GM21528 (cell line): Measurements from ENCODE around the gene SMARCA1.

ENCODE experiments used
- ATAC-seq: cut with Tn5 transposase; IDR thresholded peaks from one replicate; pipeline ENCODE4 v1.9.1; 2021; ENCODE audit warnings: mild to moderate bottlenecking, moderate library complexity; ENCODE audit not compliant: unreplicated experiment, low FRiP score

The SMARCA1 gene

DNA sequence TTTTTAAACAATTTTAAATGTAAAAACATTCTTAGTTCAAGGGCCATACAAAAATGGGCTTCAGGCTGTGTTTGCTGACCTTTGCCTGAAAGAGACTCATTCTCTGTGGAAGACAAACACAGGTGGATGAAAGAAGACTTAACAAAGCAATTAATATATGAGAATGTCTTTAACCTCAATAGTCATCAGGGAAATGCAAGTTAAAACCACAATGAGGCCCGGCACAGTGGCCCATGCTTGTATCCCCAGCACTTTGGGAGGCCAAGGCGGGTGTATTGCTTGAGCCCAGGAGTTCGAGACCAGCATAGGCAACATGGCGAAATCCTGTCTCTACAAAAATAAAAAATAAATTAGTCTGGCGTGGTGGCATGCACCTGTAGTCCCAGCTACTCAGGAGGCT is 7.1 kb upstream of the SMARCA1 start:
- no peak for ATAC-seq

DNA sequence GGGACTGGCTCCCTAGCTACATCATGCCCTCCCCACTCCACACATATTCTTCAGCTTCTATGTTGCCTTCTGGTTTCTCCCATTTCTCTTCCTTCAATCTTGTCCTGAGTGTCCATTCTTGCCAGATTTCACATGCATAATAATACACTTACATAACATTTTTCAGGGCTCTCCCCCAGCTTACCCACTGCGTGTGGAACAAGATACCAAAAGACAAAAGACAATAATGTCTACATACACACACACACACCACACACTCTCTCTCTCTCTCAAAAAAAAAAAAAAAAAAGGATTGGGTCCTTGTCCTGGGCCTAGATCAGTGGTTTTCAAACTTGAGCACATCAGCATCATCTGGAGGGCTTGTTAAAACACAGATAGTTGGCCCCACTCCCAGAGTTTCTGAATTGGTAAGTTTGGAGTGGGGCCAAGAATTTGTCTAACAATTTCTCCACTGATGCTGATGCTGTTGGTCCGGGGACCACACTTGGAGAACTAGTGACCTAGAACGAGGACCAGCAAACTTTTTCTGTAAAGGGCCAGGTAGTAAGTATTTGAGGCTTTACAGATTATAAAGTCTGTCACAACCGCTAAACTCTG is 6.5 kb upstream of the SMARCA1 start:
- no peak for ATAC-seq

DNA sequence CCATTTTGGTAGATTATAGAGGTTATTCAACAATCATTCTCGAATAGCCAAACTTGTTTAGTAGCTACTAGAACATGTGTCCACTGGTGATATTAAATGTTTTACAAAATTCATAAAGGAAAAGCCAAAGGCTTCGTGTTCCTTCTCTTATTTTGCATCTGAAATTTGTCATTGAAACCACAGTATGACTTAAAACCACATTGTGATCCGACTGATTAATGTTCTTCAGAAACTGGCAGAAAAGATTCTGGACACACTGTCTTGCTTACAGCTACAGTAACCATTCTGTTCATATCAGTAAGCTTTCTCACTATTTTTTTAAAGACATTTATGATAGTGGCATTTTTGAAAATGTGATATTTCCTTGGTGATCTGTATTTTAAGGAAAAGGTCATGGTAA is 2.6 kb upstream of the SMARCA1 start:
- ATAC-seq, result no peak

DNA sequence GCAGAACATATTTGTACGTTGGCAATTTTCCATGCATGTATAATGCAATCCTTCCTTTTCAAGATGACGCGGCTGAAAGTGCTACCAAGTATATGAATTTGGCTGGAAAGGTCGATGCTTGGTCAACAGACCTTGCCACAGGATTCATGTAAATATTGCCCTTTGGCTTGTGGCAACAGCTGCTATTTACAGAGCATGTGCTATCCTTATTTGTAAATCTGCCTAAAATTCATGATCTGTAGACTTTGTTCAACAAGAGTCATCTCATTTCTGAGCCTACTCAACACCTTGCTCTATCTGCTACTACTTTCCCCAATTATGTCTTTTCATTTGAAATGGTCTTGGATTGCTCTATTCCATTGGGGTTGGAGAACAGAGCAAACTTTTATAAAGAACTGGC is 1.9 kb upstream of the SMARCA1 start:
- ATAC-seq, result no peak

DNA sequence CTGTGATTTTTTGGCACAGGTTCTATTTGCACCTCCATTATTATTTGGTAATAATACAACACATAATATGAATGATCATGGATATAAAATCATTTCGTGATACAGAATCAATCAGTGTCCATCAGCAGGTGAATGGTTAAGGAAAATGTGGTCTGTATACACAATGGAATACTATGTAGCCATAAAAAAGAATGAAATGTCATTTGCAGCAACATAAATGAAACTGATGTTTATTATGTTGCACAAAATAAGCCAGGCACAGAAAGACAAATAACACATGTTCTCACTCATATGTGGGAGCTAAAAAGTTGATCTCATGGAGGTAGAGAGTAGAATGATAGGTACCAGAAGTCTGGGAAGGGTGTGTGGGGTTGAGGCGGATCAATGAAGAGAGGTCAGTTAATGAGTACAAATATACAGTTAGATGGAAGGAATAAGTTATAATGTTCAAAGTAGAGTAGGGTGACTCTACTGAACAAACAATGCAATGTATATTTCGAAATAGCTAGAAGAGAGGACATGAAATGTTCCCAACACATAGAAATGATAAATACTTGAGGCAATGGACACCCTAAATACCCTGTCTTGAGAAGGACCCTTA is 1.1 kb upstream of the SMARCA1 start:
- ATAC-seq, result no peak

DNA sequence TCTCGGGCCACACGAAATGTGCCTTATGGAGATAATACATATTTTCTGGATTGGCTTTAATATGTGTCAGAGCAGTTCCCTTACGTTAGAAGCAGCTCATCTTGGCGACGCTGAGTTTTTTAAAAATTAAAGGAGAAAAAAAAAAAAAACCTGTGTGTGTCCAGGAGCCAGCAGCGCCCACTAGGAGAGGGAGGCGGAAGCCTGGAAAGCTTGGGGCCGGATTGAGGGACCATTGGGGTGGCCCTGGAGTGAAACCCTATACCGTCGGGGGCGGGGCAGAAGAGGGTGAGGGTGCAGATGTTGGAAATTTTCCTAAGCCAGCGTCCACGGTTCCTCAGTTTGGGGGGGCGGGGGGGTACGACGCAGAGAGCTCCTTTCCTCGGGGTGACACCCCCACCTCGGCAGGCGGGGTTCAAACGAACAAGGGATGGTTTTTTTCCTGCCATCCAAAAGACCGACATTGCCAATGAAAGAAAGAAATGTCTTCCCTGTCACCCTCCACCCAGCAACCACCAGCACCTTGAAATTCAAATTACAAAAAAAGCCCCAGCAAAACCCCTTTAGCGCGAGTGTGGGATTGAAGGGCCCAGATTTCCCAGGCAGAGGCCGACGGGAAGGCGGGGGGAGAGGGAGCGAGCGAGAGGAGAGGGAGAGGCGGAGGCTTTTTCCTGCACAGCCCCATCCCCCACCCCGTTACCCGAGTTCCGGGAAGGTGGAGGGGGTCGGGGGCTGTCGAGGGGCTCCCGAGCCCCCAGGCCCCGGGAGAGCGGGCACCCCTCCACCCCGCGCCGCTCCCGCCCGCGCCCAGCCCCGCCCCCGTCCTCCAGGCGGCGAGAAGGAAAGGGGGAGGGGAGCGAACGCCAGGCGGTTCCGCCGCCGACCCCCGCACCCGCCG is 859 bp downstream of the SMARCA1 start:
- ATAC-seq, result no peak

DNA sequence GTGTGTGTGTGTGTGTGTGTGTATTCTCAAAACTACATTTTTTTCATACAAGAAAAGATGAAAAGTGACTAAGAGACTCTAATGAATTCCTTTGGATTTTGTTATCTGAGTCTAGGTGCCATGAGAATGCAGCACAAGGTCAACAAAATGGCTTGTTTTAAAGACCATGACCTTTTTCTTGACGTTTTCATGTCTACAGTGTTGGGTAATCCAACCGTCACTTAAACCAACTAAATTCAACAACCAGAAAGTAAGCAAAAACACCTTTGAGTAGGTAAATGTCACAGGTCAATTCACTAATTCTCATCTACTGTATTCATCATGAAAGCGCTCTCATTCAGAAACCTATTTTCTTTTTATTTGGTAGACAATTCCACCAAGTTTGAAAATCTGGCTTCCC is 3.1 kb downstream of the SMARCA1 start:
- ATAC-seq, result no peak

DNA sequence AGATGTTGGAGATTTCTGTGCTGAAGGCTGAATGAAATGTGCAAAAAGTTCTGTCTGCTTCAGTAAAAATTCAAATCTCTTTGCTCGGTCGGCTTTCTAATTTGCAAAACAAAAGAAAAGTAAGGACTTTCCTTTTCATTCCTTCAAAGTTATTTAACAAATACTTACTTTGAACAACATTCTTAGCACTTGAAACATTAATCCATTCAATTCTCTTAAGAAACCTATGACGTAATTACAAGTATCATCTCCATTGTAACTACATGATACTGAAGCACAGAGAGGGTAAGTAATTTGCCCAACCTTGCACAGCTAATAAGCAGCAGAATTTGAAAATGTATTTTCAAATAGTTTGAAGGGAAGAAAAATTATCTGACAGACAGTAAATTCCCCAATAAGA is 6.9 kb downstream of the SMARCA1 start:
- ATAC-seq, result no peak

DNA sequence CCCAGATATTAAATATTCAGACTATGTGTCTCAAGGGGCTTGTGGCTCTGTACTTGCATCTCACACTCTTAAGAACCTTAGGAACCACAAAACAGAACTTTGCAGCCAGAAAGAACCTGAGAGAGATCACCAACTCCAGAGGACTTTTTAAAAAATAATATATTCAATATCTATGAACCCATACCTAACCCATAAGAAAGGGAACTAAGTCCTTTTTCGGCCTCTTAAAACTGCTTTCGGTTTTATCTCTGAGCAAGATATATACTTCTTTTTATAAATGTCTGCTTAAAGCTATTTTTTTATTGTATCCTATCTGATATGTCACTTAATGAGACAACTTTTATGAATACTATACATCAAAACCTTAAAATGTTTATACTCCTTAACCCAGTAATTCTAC is 10.9 kb downstream of the SMARCA1 start:
- no peak for ATAC-seq

DNA sequence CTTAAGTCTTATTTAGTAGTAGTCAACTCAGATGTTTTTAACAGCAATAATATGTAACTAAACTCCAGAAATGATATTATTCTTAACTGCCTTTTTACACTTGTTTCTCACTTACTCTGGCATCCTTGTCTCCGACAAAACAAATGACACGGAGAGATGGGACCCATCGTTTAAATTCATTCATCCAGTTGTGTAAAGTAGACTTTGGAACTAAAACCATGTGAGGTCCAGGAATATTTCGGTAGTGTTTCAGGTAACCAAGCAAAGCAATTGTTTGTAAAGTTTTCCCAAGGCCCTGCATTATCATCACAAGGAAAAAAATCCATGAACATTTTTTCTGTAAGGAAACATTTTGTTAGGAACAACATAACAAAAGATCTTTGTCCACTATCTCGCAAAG is 11.6 kb downstream of the SMARCA1 start:
- ATAC-seq, result no peak

DNA sequence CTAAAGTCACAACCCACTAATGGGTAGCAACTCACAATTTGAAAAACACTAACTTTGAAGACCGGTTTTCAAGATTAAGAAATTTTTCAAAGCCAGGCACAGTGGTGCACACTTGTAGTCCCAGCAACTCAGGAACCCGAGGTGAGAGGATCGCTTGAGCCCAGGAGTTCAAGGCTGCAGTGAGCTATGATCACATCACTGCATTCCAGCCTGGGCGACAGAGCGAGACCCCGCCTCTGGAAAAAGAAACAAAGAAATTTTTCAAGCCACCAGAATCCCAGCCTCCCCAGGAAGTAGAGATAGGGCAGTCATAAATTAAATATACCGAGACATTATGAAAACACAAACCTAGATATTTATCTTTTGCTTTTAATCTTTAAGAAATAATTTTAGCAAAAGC is 13.0 kb downstream of the SMARCA1 start:
- ATAC-seq, result no peak

DNA sequence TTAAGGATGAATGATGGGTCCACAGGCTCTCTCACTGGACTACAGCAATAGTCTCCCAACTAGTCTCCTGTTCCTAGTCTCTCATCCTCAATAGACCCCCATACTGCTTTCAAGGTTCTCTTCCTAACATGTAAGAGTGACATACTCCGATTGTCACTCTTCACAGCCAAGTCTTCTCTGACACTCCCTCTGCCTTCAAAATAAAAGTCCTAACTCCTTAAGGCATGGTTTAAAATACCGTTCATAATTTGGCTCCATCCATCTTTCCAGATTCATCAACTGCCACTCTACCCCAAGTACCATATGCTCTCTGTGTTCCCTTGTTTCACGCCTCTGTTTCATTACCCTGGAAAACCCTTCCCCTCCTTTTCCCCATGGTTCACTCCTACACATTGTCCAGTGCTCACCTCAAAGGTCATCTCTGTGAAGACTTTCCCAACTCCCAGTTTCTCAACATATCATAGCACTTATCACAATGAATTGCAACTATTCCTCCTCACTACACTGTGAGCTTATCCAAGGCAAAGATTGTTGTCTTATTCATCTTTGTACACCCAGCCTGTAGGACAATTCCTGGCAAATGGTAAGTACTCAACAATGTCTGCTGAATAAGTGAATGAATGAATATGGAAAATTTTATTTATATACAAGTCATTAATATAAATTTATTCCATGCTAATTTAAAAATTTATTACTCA is 26.0 kb downstream of the SMARCA1 start:
- no peak for ATAC-seq

DNA sequence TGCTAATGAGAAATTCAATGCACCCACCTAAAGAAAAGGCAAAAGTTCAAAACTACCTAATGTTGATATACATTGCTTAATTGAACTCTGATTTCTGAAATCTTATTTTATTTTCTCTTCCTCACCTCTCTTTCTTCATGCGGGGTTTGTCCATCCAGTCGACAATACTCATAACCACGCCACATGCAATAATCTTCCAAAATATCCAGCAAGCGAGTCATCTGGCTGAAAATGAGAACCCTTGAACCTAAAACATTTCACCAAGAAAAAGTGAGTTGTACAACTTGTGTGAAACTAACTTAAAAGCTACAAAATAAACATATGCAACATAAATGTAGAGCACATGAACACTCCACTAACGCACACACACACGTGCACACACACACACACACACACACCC is 26.7 kb downstream of the SMARCA1 start:
- ATAC-seq, result no peak

DNA sequence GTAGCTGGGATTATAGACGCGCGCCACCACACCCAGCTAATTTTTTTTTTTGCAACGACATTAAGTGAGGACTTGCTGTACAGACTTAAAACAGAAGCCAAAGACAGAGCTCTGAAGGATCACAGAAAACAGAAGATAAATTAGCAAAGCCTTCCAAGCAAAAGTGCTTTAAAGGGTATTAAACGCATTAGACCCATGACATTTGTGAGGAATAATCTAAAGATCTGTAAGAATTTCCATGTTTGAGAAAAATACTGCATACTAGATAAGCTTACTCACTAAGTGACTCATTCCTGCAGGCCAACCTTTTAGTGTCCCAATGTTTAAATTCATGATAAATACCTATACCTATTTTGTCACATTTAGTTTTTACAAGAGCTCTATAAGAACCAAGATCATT is 27.4 kb downstream of the SMARCA1 start:
- ATAC-seq, result no peak

DNA sequence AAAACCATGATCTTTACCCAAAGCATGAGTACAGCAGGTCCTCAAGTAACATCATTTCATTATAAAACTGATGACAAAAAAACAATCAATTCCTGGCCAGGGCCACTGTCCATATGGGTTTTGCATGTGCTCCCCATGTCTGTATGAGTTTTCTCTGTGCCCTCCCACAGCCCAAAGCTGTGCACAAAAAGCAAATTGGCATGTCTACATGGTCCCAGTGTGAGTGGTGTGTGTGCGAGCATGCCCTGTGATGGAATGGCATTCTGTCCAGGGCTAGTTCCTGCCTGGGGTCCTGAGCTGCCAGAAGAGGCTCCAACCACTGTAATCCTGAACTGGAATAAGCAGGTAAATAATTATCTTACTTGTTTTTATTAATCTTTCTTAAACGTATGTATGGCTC is 28.4 kb downstream of the SMARCA1 start:
- ATAC-seq, result no peak

DNA sequence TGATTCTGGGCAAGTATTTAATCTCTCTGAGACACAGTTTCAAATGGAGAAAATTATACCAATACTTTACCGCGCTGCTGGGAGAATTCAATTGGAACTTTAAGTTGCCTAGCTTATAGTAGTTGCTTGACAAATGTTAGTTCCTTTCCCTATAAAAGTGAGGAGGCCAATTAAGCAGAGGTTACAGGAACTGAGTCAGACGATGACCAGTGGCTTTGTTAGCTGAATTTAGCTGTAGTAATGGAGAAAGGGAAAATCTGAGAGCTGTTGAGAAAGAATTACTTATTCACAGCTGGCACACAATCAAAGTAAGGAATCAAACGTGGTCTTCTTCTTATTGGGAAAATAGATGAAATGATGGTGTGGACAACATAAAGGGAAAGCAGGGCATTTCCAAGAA is 29.6 kb downstream of the SMARCA1 start:
- ATAC-seq, result no peak

DNA sequence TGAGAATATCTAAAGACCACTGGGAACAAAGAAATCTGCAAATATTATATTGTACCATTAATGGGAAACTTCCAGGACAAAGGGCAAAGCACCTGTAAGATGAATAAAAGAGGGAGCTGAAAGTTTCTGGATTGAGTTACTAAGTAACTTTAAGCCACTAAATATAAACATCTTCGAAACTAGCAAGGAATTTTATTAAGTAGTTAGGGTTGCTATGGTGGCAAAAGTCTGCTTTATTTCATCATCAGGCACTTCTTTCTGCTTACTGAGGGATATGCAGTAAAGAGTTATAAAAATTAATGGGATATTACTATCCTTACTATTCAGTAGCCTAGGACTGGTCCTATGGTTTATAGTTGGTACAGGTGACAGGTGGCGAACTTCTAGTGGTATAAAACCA is 33.0 kb downstream of the SMARCA1 start:
- no peak for ATAC-seq

DNA sequence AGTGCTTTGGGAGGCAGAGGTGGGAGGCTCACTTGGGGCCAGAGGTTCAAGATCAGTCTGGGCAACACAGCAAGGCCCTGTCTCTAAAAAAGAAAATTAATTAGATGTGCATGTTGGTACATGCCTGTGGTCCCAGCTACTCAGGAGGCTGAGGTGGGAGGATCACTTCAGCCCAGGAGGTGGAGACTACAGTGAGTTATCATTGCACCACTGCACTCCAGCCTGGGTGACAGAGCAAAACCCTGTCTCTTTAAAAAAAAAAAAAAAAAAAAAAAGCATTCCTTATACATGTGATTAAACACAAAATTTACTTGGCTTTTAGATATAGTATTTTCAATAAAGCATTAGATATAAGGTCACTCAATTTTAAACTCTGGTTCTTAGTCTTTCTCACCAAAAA is 34.9 kb downstream of the SMARCA1 start:
- ATAC-seq, result no peak

DNA sequence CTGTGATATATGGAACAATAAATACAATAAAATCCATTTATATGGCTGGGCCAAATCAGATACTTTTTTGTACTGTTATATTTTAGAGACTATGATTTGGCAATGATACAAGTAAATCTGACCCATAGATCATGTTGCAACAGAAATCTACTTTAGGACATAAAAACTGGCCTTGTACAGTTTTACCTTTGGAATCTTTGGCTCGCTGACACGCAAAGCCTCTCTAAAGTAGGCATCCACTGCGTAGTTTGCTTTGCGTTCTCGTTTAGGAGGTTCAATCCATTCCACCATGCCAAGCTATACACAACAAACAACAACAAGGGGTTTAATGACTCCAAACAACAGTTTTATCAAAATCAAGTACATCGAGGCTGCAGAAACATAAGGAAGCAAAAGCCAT is 42.4 kb downstream of the SMARCA1 start:
- ATAC-seq, result no peak

DNA sequence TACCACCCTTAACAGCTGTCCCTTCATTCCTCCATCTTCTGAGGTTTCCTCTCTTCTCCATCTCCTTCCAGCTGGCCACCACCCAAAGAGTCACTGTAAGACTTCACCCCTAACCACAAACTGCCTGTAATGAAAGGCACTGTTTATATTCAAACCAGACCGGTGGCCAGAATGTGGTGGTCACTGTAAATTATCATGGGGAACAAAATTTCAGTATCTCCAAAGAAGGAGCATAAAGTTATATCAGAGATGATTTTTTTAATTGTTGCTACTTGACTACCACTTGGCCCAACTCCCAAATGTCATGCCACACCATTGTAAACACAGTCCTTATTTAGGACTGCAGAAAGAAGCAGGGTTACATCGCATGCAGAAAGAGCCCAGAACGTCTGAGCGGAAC is 44.8 kb downstream of the SMARCA1 start:
- ATAC-seq, result no peak

DNA sequence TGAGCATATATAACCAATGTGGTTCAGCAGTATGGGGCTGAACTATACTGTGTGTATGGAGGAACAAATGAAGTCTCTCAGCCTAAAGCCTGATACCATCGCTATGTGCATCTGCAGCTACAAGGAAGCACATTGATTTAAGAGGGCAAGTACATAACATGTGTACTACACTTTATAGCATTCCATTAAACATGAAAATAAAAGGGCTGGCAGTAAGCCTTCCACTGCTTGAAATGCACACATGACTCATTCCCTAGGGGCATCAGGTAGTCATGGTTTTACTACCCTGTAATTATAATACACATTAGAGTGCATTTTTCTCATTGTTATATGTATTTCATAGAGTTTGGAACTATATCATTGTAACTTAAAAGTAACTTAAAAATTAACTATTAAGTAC is 51.2 kb downstream of the SMARCA1 start:
- ATAC-seq, result no peak
